ENCODE measurements around the gene KRT83.

DNA sequence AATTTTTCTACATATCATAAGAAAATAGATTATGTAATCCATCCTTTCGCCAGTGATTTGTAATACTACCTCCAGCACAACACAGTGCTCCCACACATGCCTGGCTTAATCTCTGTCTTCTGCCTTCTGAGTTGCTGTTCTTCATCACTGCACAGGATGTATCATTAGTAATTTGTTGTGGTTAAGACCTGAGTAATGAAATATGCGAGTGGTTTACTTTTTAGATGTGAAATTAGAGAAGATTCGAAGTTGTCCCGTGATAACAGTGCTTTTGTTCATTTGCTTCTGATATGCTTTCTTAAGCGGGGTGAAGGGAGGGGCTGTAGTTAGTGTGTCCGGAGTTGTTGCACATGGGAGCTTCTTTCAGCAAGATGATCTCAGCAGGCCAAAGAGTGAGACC lies 28.0 kb upstream of the KRT83 start:
- no peak for TF ChIP-seq POLR2A (IDR thresholded peaks at IDR 0.05)
- TF ChIP-seq, protein P1, sequence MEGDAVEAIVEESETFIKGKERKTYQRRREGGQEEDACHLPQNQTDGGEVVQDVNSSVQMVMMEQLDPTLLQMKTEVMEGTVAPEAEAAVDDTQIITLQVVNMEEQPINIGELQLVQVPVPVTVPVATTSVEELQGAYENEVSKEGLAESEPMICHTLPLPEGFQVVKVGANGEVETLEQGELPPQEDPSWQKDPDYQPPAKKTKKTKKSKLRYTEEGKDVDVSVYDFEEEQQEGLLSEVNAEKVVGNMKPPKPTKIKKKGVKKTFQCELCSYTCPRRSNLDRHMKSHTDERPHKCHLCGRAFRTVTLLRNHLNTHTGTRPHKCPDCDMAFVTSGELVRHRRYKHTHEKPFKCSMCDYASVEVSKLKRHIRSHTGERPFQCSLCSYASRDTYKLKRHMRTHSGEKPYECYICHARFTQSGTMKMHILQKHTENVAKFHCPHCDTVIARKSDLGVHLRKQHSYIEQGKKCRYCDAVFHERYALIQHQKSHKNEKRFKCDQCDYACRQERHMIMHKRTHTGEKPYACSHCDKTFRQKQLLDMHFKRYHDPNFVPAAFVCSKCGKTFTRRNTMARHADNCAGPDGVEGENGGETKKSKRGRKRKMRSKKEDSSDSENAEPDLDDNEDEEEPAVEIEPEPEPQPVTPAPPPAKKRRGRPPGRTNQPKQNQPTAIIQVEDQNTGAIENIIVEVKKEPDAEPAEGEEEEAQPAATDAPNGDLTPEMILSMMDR (IDR thresholded peaks at IDR 0.05): no peak
